SK-N-SH (cell line): ENCODE measurements around the gene IL1R1.

Experiments
- CHD2 ChIP-seq: fragments of 150-350 bp; IDR thresholded peaks from 2 replicates; pipeline ENCODE4 v1.6.1; 2018; ENCODE audit warnings: low read length; ENCODE audit not compliant: partially characterized antibody
- NFIC ChIP-seq: IDR thresholded peaks from 2 replicates; pipeline ENCODE4 v1.4.0; 2012; ENCODE audit warnings: borderline replicate concordance
- POLR2AphosphoS5 ChIP-seq: IDR thresholded peaks from 2 replicates; pipeline ENCODE4 v1.6.1; 2012; ENCODE audit warnings: low read depth, low read length
- RCOR1 ChIP-seq: fragments of 150-350 bp; IDR thresholded peaks from 2 replicates; pipeline ENCODE4 v1.6.1; 2017; ENCODE audit warnings: antibody characterized with exemption, low read length
- SIN3A ChIP-seq: IDR thresholded peaks from 2 replicates; pipeline ENCODE4 v1.6.1; 2012; ENCODE audit warnings: low read depth, mild to moderate bottlenecking, low read length, moderate library complexity, borderline replicate concordance
- SMC3 ChIP-seq: IDR thresholded peaks from 2 replicates; pipeline ENCODE4 v1.6.1; 2012; ENCODE audit warnings: low read depth, low read length, improper control_type of control experiment
- TF ChIP-seq, protein P1 (sequence below): fragments of 200-600 bp; sonication (generic); IDR thresholded peaks from 2 replicates; pipeline ENCODE4 v1.6.1; 2017; ENCODE audit warnings: antibody characterized with exemption, mild to moderate bottlenecking, moderate library complexity

DNA sequence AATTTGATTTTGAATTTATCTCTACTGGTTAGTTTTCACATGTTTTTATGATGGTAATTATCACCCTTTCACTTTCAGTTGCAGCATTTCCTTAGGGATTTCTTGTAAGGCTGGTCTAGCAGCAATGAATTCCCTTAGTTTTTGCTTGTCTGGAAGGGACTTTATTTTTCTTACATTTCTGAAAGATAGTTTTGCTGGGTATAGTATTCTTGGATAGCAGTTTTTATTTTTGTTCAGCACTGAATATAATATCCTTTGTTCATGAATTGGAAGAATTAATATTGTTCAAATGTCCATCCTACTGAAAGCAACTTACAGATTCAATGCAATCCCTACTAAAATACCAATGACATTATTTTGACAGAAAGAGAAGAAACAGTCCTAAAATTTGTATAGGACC lies 74.5 kb downstream of the IL1R1 start:
- TF ChIP-seq POLR2AphosphoS5 (no peak), CHD2 (no peak), SIN3A (no peak), NFIC (no peak), SMC3 (no peak), RCOR1 (no peak)
- TF ChIP-seq, protein P1, sequence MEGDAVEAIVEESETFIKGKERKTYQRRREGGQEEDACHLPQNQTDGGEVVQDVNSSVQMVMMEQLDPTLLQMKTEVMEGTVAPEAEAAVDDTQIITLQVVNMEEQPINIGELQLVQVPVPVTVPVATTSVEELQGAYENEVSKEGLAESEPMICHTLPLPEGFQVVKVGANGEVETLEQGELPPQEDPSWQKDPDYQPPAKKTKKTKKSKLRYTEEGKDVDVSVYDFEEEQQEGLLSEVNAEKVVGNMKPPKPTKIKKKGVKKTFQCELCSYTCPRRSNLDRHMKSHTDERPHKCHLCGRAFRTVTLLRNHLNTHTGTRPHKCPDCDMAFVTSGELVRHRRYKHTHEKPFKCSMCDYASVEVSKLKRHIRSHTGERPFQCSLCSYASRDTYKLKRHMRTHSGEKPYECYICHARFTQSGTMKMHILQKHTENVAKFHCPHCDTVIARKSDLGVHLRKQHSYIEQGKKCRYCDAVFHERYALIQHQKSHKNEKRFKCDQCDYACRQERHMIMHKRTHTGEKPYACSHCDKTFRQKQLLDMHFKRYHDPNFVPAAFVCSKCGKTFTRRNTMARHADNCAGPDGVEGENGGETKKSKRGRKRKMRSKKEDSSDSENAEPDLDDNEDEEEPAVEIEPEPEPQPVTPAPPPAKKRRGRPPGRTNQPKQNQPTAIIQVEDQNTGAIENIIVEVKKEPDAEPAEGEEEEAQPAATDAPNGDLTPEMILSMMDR, result no peak
